Measurements from ENCODE around the gene TPRX1. TPM values are rescaled to one million over a fixed set of nuclear protein-coding genes. Genes with fewer than 3 reads are reported as not detected.
A peak's percentile ranks its signal among the peaks of the same experiment; 100 is the strongest.
"Not testable (repeated sequence)": the region's sequence is repeated elsewhere in the genome, so short reads cannot be mapped to it uniquely, and the experiment has no call there.

TPRX1 gene
- total RNA-seq, 1 donor from 2014 or later: not detected

DNA sequence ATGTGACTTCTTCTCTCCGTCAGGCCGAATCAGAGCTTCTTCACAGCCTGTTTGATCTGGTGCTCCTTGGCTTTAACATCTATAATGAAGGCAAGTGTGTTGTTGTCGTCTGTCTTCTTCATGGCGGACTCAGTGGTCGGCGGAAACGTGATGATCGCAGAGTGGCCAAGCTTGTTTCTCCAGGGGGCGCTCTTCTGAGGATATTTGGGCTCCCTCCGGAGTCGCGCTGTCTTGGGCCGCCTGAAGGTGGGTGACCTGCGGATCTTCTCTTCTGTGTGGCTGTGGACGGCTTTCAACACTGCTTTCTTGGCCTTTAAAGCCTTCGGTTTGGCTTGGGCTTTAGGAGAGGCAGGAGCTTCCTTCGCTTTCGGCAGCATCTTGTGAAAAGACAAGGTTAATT is 9.8 kb downstream of the TPRX1 start:
- Histone ChIP-seq H3K27me3 (no peaks in the 10 kb centered on the region), H3K4me3 (no peak overlapping the region), H3K36me3 (no peaks in the 10 kb centered on the region), H3K27ac (no peak overlapping the region), H3K9me3 (no peaks in the 10 kb centered on the region), H3K4me1 (no peaks in the 10 kb centered on the region)
- DNase-seq (ENCODE audit: extremely low spot score in 2 of 2): no peak
- intact Hi-C loops (cut with DNase I): loop anchor here (5.0 kb wide), 1 partner anchor 42 kb away; no protein-coding TSS in a partner anchor
- TF ChIP-seq POLR2AphosphoS5 (IDR thresholded peaks at IDR 0.05; ENCODE audit: insufficient read depth in 1 of 2, low read depth in 1 of 2) (no peak), POLR2A (IDR thresholded peaks at IDR 0.05) (no peak)
- TF ChIP-seq, protein P1, sequence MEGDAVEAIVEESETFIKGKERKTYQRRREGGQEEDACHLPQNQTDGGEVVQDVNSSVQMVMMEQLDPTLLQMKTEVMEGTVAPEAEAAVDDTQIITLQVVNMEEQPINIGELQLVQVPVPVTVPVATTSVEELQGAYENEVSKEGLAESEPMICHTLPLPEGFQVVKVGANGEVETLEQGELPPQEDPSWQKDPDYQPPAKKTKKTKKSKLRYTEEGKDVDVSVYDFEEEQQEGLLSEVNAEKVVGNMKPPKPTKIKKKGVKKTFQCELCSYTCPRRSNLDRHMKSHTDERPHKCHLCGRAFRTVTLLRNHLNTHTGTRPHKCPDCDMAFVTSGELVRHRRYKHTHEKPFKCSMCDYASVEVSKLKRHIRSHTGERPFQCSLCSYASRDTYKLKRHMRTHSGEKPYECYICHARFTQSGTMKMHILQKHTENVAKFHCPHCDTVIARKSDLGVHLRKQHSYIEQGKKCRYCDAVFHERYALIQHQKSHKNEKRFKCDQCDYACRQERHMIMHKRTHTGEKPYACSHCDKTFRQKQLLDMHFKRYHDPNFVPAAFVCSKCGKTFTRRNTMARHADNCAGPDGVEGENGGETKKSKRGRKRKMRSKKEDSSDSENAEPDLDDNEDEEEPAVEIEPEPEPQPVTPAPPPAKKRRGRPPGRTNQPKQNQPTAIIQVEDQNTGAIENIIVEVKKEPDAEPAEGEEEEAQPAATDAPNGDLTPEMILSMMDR (IDR thresholded peaks at IDR 0.05): no peak

DNA sequence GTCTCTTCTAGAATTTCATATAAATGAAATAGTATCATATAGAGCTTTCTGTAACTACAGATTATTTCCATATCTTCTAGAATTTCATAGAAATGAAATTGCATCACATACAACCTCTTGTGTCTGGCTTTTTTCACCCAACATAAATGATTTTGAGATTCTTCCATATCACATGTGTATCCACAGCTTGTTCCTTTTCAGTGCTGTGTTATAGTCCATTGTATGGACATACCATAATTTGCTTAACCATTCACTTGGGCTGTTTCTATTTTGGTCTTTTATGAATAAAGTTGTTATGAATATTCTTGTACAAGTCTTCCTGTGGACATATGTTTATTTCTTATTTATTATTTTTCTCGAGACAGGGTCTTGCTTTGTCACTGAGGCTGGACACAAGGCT is 11.7 kb downstream of the TPRX1 start:
- Histone ChIP-seq H3K27me3 (no peaks in the 10 kb centered on the region), H3K9me3 (no peaks in the 10 kb centered on the region), H3K4me3 (no peak overlapping the region), H3K4me1 (no peaks in the 10 kb centered on the region), H3K36me3 (no peaks in the 10 kb centered on the region), H3K27ac (no peak overlapping the region)
- intact Hi-C loops (cut with DNase I): loop anchor here (5.0 kb wide), 1 partner anchor 40 kb away; no protein-coding TSS in a partner anchor
- DNase-seq (ENCODE audit: extremely low spot score in 2 of 2): no peak
- TF ChIP-seq POLR2A (IDR thresholded peaks at IDR 0.05) (no peak), POLR2AphosphoS5 (IDR thresholded peaks at IDR 0.05; ENCODE audit: insufficient read depth in 1 of 2, low read depth in 1 of 2) (no peak)
- TF ChIP-seq, protein P1 (IDR thresholded peaks at IDR 0.05): no peak

DNA sequence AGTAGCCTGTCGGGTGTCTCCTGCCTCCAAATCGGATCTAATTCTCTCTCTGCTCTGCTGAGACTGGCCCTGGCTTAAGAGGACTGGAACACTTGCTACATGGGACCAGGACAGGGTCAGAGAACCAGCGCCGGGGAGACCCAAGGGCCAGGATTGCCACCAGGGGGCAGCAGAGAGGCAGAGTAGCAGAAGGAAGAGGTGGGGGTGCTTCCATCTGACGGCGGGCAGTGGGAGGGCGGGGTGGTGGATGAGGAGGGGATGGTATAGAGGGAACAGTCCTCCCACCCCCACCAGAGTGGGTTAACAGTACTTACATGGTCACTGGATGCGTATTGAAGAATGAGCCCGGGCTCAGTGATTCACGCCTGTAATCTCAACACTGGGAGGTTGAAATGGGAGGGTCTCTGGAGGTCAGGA is 13.9 kb downstream of the TPRX1 start:
- DNase-seq (ENCODE audit: extremely low spot score in 2 of 2): no peak
- intact Hi-C loops (cut with DNase I): loop anchor here (5.0 kb wide), 1 partner anchor 38 kb away; no protein-coding TSS in a partner anchor
- no peaks in the 10 kb centered on the region for H3K9me3 ChIP-seq

DNA sequence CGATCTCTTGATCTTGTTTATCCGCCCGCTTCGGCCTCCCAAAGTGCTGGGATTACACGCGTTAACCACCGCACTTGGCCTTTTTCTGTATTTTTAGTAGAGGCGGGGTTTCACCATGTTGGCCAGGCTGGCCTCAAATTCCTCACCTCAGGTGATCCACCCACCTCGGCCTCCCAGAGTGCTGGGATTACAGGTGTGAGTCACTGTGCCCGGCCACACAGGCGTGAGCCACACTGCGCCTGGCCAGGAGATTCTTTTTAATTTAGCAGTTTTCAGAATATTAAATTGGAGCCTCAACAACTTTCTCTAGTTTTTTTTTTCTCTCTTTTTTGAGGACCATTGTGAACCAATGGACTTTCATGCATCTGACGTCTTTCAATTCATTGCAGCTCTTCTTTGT is 14.5 kb downstream of the TPRX1 start:
- intact Hi-C loops (cut with DNase I): loop anchor here (5.0 to 10.0 kb wide), 2 partner anchors 38 to 75 kb away; partner anchors contain the start of gene EHD2
- H3K27ac ChIP-seq; H3K4me1 ChIP-seq; DNase-seq (ENCODE audit: extremely low spot score in 2 of 2); H3K9me3 ChIP-seq; H3K4me3 ChIP-seq; H3K27me3 ChIP-seq: not testable (repeated sequence)
- peaks cover 0 to 18% of the 10 kb centered on the region in 2 donors for H3K36me3 ChIP-seq

More for the DNA sequence above, 13.9 kb downstream of the TPRX1 start:
- no peaks in the 10 kb centered on the region for H3K4me1 ChIP-seq
- H3K4me3 ChIP-seq: no peak overlapping the region
- no peak overlapping the region for H3K27ac ChIP-seq
- TF ChIP-seq POLR2AphosphoS5 (IDR thresholded peaks at IDR 0.05; ENCODE audit: insufficient read depth in 1 of 2, low read depth in 1 of 2): no peak
- TF ChIP-seq, protein P1 (IDR thresholded peaks at IDR 0.05): peak; percentile 6 to 85 (median 63)
- H3K36me3 ChIP-seq: peaks cover 0 to 14% of the 10 kb centered on the region in 2 donors
- H3K27me3 ChIP-seq: no peaks in the 10 kb centered on the region

DNA sequence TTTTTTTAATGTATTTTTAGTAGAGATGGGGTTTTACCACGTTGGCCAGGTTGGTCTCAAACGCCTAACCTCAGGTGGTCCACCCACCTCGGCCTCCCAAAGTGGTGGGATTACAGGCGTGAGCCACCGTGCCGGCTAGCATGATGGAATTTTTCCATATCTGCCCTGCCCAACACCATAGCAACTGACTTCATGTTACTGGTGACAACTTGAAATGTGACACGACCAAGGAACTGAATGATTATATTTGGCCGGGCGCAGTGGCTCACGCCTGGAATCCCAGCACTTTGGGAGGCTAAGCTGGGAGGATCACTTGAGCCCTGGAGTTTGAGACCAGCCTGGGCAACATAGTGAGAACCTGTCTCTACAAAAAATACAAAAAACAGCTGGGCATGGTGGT is 17.0 kb downstream of the TPRX1 start:
- H3K27ac ChIP-seq; DNase-seq (ENCODE audit: extremely low spot score in 2 of 2); H3K4me3 ChIP-seq; H3K27me3 ChIP-seq; H3K4me1 ChIP-seq; H3K9me3 ChIP-seq: not testable (repeated sequence)
- intact Hi-C loops (cut with DNase I): loop anchor here (10.0 kb wide), 1 partner anchor 73 kb away; the partner anchor contains the start of gene EHD2
- peaks cover 0 to 39% of the 10 kb centered on the region in 2 donors for H3K36me3 ChIP-seq

DNA sequence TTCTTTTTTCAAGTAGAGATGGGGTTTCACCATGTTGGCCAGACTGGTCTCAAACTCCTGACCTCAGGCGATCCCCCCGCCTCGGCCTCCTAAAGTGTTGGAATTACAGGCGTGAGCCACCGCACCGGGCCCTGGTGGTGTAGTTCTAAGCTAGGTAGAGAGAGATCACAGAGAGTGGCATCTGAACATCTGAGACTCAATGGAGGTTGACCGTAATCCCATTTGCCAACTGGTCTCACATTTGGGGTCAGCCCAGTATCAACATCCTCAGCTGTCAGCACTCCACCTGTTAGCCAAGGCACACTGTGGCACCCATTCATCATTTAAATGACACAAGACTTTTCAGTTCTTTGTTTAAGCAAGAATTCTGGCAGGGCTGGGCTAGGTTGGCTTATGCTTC is 17.8 kb downstream of the TPRX1 start:
- Histone ChIP-seq H3K4me3 (no peak overlapping the region), H3K27me3 (no peaks in the 10 kb centered on the region), H3K4me1 (peaks cover 10% of the 10 kb centered on the region), H3K27ac (no peak overlapping the region), H3K36me3 (peaks cover 0 to 40% of the 10 kb centered on the region in 2 donors), H3K9me3 (no peaks in the 10 kb centered on the region)
- TF ChIP-seq POLR2AphosphoS5 (IDR thresholded peaks at IDR 0.05; ENCODE audit: insufficient read depth in 1 of 2, low read depth in 1 of 2) (no peak), POLR2A (IDR thresholded peaks at IDR 0.05) (no peak)
- TF ChIP-seq, protein P1 (IDR thresholded peaks at IDR 0.05): no peak
- intact Hi-C loops (cut with DNase I): loop anchor here (10.0 kb wide), 1 partner anchor 72 kb away; the partner anchor contains the start of gene EHD2
- no peak for DNase-seq (ENCODE audit: extremely low spot score in 2 of 2)

Measured in vagina (tissue), 2 donors.